DMS53 (cell line): ENCODE measurements around the gene UNC5C.

ENCODE experiments used
- DNase-seq: peaks from one replicate; lab custom pipeline; 2025; lab: John Stamatoyannopoulos, UW

UNC5C gene

GRCh38 chr4:95522682-95523530, 25.9 kb downstream of the UNC5C start:
- DNase-seq, result no peak

DNA sequence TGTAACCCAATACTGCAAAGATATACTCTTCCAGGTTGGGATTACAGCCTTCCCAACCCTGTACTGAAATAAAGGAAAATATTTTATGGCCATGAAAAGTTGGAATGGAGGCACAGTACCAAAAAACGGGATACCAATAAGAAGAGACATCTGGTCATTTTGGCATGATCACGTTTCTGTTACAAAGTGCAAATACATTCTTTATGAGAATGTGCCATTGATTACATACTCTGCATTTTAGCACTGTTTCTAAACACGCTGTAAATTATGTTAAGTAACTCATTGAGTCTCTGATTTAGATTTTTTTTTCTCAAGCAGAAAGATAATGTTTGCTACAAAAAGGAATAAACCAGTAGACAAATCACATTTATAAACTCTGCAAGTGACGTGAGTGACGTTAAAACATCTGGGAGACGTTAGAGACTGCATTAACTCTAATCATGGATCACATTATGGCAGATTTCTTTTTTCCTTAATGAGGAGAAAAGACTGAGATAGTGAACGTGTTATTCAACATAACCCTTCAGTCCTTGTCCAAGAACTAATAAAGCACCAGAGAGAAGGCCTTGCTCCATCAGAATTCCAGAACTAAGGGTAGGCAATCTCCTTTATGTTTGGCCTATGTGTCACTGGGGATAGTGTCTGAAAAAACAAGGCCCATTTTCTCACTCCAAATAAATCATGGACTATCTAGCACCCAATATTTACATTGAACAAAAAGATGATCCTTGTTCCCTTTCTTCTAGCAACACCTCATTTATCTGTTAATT, 31.0 kb downstream of the UNC5C start:
- DNase-seq, result no peak

- no peak for DNase-seq
Measured at GRCh38 chr4:95516528-95517017, 32.2 kb downstream of the UNC5C start.

DNA sequence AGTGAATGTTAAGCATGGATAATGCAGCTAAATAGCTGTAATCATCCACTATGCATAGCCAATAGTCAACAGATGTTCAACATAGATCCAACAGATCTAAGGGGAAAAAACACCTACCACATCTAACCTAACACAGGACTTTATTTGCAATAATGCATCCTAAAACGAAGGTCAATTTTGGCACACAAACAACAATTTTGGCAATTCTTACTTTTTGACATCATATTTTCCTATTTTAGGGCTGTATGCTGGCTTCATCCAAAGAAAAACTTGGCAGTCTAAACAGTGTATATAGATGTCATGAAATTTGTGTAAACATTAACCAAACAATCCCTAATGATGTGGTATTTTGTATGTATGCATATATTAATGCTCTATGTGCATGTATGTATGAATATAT, 33.2 kb downstream of the UNC5C start:
- no peak for DNase-seq

DNA sequence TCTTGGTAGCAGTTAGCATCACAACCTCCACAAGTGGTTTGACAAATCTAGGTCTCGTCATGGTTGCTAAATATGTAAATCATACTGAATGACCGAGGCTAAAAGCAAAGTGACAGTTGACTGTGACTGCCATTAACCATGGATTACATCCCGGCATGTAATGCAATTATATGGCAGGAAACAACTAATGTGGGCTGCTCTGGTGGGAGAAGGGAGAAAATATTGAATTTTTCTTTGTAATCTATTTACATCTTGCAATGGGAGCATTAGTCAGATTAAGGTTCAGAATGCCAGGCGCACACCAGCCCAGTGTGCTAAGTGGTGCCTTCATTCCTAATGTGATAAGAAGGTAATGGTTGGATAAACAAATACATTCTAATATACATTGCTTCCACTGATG, 35.8 kb downstream of the UNC5C start:
- no peak for DNase-seq

DNA sequence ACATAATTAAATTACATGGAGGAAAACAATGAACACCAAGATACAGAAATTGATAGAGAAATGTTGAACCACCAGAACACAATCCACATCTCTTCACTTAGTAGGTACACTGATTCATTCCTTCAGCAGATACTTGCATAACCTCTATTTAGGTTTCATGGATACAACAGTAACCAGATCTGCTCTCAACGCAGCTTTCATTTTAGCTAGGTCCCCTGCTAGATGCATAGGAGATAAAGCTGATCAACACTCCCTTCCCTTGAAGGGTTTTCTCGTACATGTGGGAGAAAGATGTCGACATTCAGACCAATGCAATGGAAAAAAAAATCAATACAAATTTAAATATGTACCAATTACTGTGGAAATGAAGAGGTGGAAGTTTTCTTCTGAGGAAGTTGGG, 37.3 kb downstream of the UNC5C start:
- no peak for DNase-seq

GRCh38 chr4:95510877-95511276, 37.9 kb downstream of the UNC5C start:
- no peak for DNase-seq

GRCh38 chr4:95510145-95510544, 38.6 kb downstream of the UNC5C start:
- peak; percentile 49 for DNase-seq

DNA sequence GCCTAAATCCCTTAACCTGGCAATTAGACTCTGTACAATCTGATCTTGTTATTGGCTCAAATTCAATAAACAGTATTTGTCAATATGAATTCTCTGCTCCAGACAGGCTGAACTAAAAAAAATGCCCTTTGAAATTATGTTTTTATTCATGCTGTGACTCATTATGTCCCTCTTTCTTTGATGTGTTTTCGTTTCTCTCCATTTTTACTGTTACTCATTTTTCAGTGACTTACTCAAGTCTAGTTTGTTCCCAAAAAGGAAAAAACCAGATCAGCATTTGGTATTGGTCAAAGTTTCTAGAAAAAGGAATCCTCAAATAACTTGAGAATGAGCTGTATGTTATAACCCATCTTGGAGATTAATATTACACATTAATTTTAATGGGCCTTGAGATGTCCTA, 40.4 kb downstream of the UNC5C start:
- no peak for DNase-seq

GRCh38 chr4:95507561-95507960, 41.2 kb downstream of the UNC5C start:
- DNase-seq, result no peak

DNA sequence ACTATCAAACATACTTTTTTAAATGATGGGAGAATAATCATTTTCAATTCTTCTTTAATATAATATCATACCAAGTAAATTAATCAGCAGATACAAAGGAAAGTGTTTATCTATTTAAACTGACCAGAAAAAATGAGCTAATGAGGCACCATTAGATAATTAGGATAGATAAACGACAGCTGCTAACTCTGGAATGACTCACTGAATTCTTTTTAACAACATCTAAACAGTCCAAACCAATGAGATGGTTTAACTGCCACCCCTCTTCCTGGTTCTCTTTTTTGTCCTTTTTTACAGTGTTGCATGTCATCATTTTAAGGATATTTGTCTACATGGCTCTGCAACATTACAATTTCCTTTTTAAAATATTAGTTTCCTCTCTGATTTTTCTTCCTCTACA, 41.6 kb downstream of the UNC5C start:
- DNase-seq, result no peak

- DNase-seq, result no peak
Measured at GRCh38 chr4:95506264-95506663, 42.5 kb downstream of the UNC5C start.

DNA sequence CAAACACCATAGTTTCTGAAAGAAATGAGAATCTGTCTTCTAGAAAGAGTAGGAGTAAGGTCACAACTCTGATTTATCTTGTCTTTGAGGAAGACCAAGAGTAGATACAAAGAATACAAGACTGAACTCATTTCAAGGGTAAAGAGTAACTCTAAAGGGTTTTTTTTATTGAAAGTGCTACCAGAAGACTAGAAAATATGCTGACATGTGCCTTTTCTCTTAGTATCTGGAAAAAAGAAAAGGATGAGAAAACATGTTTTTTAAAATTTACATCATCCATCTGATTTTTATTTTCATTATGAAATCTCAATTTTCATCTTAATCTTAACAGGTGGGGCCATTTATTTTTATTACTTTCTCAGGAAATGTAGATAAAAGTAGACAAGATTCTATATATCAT, 43.0 kb downstream of the UNC5C start:
- no peak for DNase-seq

DNA sequence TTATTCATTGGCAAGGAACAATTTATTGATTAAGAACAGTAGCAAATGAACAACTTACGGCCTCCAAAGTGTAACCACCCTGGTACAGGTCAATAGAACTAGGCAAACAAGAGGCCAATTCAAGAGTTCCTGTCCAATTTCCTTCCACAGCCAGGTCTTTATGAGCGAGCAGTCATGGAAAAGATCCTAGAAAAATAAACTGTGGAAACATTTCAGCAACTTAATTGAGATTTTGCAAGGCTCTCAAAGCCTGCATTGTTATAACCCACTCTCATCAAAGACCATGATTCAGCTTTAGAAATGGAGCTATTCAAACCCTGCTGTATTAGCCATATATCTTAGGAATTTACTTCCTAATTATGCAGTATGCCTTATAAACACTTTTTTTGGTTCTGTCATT, 43.6 kb downstream of the UNC5C start:
- no peak for DNase-seq

DNA sequence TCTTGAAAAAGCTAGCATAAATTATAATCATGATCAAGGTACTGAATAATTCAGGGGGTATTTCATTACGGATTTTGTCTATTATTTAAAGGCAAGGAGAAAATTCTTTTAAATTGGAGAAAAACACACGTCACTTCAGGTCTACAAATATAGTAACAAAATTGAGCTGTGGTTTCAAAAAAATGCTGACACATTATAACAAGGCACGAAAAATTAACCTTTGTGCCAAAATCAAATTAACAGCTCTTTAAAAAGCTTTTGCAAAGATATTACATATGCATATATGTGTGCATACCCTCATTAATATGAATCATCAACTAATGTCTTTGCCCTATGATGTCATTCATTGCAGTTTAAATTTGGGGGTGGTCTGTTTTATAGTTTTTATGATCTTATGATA, 44.3 kb downstream of the UNC5C start:
- no peak for DNase-seq

GRCh38 chr4:95500361-95500760, 48.4 kb downstream of the UNC5C start:
- DNase-seq, result no peak

GRCh38 chr4:95499291-95499696, 49.5 kb downstream of the UNC5C start:
- peak; percentile 31 for DNase-seq

GRCh38 chr4:95494186-95494585, 54.6 kb downstream of the UNC5C start:
- no peak for DNase-seq

GRCh38 chr4:95478679-95479078, 70.1 kb downstream of the UNC5C start:
- DNase-seq, result no peak

- no peak for DNase-seq
Measured at GRCh38 chr4:95476121-95476520, 72.7 kb downstream of the UNC5C start.

- DNase-seq, result no peak
Measured at GRCh38 chr4:95472534-95472933, 76.2 kb downstream of the UNC5C start.

GRCh38 chr4:95470622-95471021, 78.2 kb downstream of the UNC5C start:
- DNase-seq, result no peak

GRCh38 chr4:95469617-95470016, 79.2 kb downstream of the UNC5C start:
- no peak for DNase-seq
